HepG2 (cell line): ENCODE measurements around the gene JSRP1. TPM values are rescaled to one million over a fixed set of nuclear protein-coding genes. Genes with fewer than 3 reads are reported as not detected.

ENCODE experiments used
- ARNTL ChIP-seq: sonication (generic); formaldehyde crosslinking; IDR thresholded peaks from 2 replicates; pipeline ENCODE4 v1.4.0; 2020; ENCODE audit warnings: mild to moderate bottlenecking, missing genetic modification reagents
- BRCA1 ChIP-seq: sonication (generic); formaldehyde crosslinking; IDR thresholded peaks from 2 replicates; pipeline ENCODE4 v1.4.0; 2020; ENCODE audit warnings: missing genetic modification reagents
- CEBPG ChIP-seq: IDR thresholded peaks from 2 replicates; pipeline ENCODE4 v1.6.1; 2016
- EEA1 ChIP-seq: sonication (generic); formaldehyde crosslinking; IDR thresholded peaks from 2 replicates; pipeline ENCODE4 v1.5.1; 2020; ENCODE audit warnings: mild to moderate bottlenecking, missing genetic modification reagents, borderline replicate concordance
- ETV5 ChIP-seq: IDR thresholded peaks from 2 replicates; pipeline ENCODE4 v1.6.1; 2018; ENCODE audit warnings: missing biosample characterization, missing genetic modification reagents, inconsistent platforms, borderline replicate concordance
- ETV6 ChIP-seq: sonication (generic); formaldehyde crosslinking; conservative IDR thresholded peaks from 2 replicates; pipeline ENCODE4 v1.4.0; 2020; ENCODE audit warnings: missing genetic modification reagents
- HMG20A ChIP-seq: IDR thresholded peaks from 2 replicates; pipeline ENCODE4 v1.6.1; 2016; ENCODE audit warnings: borderline replicate concordance
- HMG20B ChIP-seq: conservative IDR thresholded peaks from 2 replicates; pipeline ENCODE4 v1.6.1; 2016; ENCODE audit warnings: missing genetic modification reagents, missing compliant biosample characterization
- KDM2A ChIP-seq: sonication (generic); formaldehyde crosslinking; IDR thresholded peaks from 2 replicates; pipeline ENCODE4 v1.4.0; 2020; ENCODE audit warnings: low read depth, missing genetic modification reagents, borderline replicate concordance
- LCORL ChIP-seq, 2 experiments: fragments of 450-650 bp in 1 of 2; sonication (generic) in 1 of 2; formaldehyde crosslinking in 1 of 2; IDR thresholded peaks; 2 replicates each; pipeline versions ENCODE4 v1.5.0 to v1.6.1; 2017 to 2020; ENCODE audit warnings: antibody characterized with exemption in 1 of 2, missing genetic modification reagents in 1 of 2
- MLLT10 ChIP-seq: sonication (generic); formaldehyde crosslinking; IDR thresholded peaks from 2 replicates; pipeline ENCODE4 v1.4.0; 2020; ENCODE audit warnings: missing genetic modification reagents
- MXI1 ChIP-seq: IDR thresholded peaks from 3 replicates; pipeline ENCODE4 v1.6.1; 2012; ENCODE audit warnings: low read depth, low read length, inconsistent platforms, borderline replicate concordance
- PHF5A ChIP-seq: IDR thresholded peaks from one replicate; pipeline ENCODE4 v1.6.1; 2018; ENCODE audit warnings: low read depth, missing genetic modification reagents; ENCODE audit not compliant: unreplicated experiment
- RNF2 ChIP-seq: fragments of 450-650 bp; conservative IDR thresholded peaks from 2 replicates; pipeline ENCODE4 v1.6.1; 2016; ENCODE audit warnings: low read depth
- RXRB ChIP-seq: IDR thresholded peaks from 2 replicates; pipeline ENCODE4 v1.6.1; 2016; ENCODE audit warnings: borderline replicate concordance, missing genetic modification reagents, missing compliant biosample characterization
- SPEN ChIP-seq: sonication (generic); formaldehyde crosslinking; IDR thresholded peaks from 2 replicates; pipeline ENCODE4 v1.5.1; 2020; ENCODE audit warnings: low read depth, mild to moderate bottlenecking, missing genetic modification reagents
- ZBTB20 ChIP-seq: sonication (generic); formaldehyde crosslinking; IDR thresholded peaks from 2 replicates; pipeline ENCODE4 v1.8.1; 2023; ENCODE audit warnings: missing genetic modification reagents, low read depth, mild to moderate bottlenecking, borderline replicate concordance
- ZC3H13 ChIP-seq: sonication (generic); formaldehyde crosslinking; IDR thresholded peaks from 2 replicates; pipeline ENCODE4 v1.8.1; 2023; ENCODE audit warnings: mild to moderate bottlenecking, missing genetic modification reagents, moderate library complexity
- ZNF253 ChIP-seq: sonication (generic); formaldehyde crosslinking; IDR thresholded peaks from 2 replicates; pipeline ENCODE4 v1.8.0; 2022; ENCODE audit warnings: mild to moderate bottlenecking, missing genetic modification reagents, borderline replicate concordance
- ZNF337 ChIP-seq: sonication (generic); formaldehyde crosslinking; IDR thresholded peaks from 2 replicates; pipeline ENCODE4 v1.5.1; 2020; ENCODE audit warnings: missing genetic modification reagents, low read depth, mild to moderate bottlenecking, borderline replicate concordance
- ZNF367 ChIP-seq: sonication (generic); formaldehyde crosslinking; IDR thresholded peaks from 2 replicates; pipeline ENCODE4 v1.4.0; 2020; ENCODE audit warnings: missing genetic modification reagents, borderline replicate concordance
- ZNF746 ChIP-seq: sonication (generic); formaldehyde crosslinking; IDR thresholded peaks from 2 replicates; pipeline ENCODE4 v1.8.0; 2022; ENCODE audit warnings: mild to moderate bottlenecking, missing genetic modification reagents
- ZNF792 ChIP-seq: IDR thresholded peaks from 2 replicates; pipeline ENCODE4 v1.6.1; 2016
- polyA plus RNA-seq, 8 experiments: library from polyadenylated mRNA; depleted of rRNA in 3 of 8; stranded (reverse) in 7 of 8; unstranded in 1 of 8; fragments of >200 nt; fragmentation: Illumina TruSeq in 4 of 8; extraction: Trizol in 4 of 8; gene quantifications; 2 replicates each; pipeline versions ENCODE4 v1.2.1 to v1.2.3, GENCODE V29; 2011 to 2016; ENCODE audit warnings: low read depth in 4 of 8, missing spikeins in 1 of 8, mixed read lengths in 1 of 8; ENCODE audit not compliant: insufficient read depth in 1 of 8
- total RNA-seq, 5 experiments: library from RNA; depleted of rRNA; stranded (reverse); fragments of >200 nt; fragmentation: Illumina TruSeq; extraction: Trizol; gene quantifications; 2 replicates each; pipeline ENCODE4 v1.2.3, GENCODE V29; 2016; ENCODE audit warnings: low read depth in 1 of 5
- TF ChIP-seq, protein P1 (sequence below): sonication (generic); formaldehyde crosslinking; IDR thresholded peaks from 2 replicates; pipeline ENCODE4 v1.4.0; 2020; ENCODE audit warnings: mild to moderate bottlenecking, missing genetic modification reagents
- TF ChIP-seq, protein P2 (sequence below): sonication (generic); formaldehyde crosslinking; IDR thresholded peaks from 2 replicates; pipeline ENCODE4 v1.8.0; 2022; ENCODE audit warnings: mild to moderate bottlenecking, missing genetic modification reagents
- TF ChIP-seq, protein P3 (sequence below): fragments of 450-650 bp; IDR thresholded peaks from 2 replicates; pipeline ENCODE4 v1.6.1; 2017
- TF ChIP-seq, protein P4 (sequence below): sonication (generic); formaldehyde crosslinking; IDR thresholded peaks from 2 replicates; pipeline ENCODE4 v1.9.0; 2022; ENCODE audit warnings: low read depth, missing genetic modification reagents

Gene JSRP1
- total and polyA plus RNA-seq, 2 of the 13 experiments (the other 11 are each of a cell fraction or from before 2014, with no cell fraction given), result 0.16 to 0.38 TPM

DNA sequence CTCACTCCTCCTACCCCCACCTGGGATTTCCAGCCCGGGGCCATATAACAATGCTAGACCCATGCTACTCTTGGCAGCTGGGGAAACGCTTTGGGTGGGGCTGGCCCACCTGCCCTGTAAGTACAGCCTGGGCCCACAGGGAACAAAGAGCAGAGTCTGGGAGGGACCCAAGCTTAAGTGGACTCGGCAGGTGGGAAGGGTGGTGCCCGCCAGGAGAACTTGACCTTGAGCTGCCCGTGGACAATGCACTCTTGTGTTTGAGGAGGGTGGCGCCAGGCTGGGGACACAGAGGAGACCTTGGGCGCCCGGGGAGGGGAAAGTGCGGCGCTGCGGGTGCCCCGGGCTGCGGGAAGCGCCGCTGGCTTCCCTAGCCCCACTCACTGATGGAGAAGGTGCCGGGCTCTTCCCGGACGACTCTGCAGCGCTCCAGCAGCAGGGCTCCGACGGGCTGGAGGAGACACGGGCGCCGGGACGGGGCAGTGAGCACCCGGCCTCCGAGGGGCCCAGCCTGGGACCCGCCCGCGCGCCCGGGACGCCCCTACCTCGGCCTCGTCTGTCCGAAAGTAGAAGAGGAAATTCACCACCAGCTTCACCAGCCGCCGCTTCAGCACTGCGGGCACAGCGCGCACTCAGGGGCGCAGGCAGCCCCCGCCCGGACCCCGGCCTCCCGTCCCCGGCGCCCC lies 20.7 kb downstream of the JSRP1 start (continued):
- peak; percentile 37 for TF ChIP-seq PHF5A
- no peak; the same call in 1 of the 2 replicates for TF ChIP-seq RXRB
- TF ChIP-seq SPEN (CRISPR knock-in tag), result 0 out of 2 replicates have a peak, but pooled peaks have one; percentile 23
- TF ChIP-seq HMG20B, result no peak
- no peak for TF ChIP-seq ZNF337 (CRISPR knock-in tag)
- no peak for TF ChIP-seq ETV6
- no peak for TF ChIP-seq LCORL (IDR thresholded peaks at IDR 0.05)
- TF ChIP-seq LCORL (CRISPR knock-in tag; IDR thresholded peaks at IDR 0.05), result peak; percentile 61
- peak; percentile 64; the same call in 1 of the 2 replicates for TF ChIP-seq ZBTB20
- TF ChIP-seq HMG20A (CRISPR knock-in tag), result peak; percentile 23; the same call in 1 of the 2 replicates
- peak; percentile 22; the same call in 1 of the 2 replicates for TF ChIP-seq ETV5 (CRISPR knock-in tag)
- no peak for TF ChIP-seq ZNF792 (CRISPR knock-in tag)
- TF ChIP-seq, protein P1, sequence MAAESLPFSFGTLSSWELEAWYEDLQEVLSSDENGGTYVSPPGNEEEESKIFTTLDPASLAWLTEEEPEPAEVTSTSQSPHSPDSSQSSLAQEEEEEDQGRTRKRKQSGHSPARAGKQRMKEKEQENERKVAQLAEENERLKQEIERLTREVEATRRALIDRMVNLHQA (CRISPR knock-in tag), result no peak
- TF ChIP-seq MXI1, result peak; percentile 60; the same call in 1 of the 3 replicates
- TF ChIP-seq, protein P2, sequence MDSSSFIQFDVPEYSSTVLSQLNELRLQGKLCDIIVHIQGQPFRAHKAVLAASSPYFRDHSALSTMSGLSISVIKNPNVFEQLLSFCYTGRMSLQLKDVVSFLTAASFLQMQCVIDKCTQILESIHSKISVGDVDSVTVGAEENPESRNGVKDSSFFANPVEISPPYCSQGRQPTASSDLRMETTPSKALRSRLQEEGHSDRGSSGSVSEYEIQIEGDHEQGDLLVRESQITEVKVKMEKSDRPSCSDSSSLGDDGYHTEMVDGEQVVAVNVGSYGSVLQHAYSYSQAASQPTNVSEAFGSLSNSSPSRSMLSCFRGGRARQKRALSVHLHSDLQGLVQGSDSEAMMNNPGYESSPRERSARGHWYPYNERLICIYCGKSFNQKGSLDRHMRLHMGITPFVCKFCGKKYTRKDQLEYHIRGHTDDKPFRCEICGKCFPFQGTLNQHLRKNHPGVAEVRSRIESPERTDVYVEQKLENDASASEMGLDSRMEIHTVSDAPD (CRISPR knock-in tag), result peak; percentile 56; the same call in 1 of the 2 replicates
- no peak for TF ChIP-seq RNF2
- TF ChIP-seq ARNTL (CRISPR knock-in tag), result no peak
- 0 out of 2 replicates have a peak, but pooled peaks have one; percentile 19 for TF ChIP-seq ZNF253 (CRISPR knock-in tag)
- TF ChIP-seq, protein P3, sequence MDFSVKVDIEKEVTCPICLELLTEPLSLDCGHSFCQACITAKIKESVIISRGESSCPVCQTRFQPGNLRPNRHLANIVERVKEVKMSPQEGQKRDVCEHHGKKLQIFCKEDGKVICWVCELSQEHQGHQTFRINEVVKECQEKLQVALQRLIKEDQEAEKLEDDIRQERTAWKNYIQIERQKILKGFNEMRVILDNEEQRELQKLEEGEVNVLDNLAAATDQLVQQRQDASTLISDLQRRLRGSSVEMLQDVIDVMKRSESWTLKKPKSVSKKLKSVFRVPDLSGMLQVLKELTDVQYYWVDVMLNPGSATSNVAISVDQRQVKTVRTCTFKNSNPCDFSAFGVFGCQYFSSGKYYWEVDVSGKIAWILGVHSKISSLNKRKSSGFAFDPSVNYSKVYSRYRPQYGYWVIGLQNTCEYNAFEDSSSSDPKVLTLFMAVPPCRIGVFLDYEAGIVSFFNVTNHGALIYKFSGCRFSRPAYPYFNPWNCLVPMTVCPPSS, result no peak
- no peak for TF ChIP-seq ZNF367 (CRISPR knock-in tag)
- 0 out of 2 replicates have a peak, but pooled peaks have one; percentile 46 for TF ChIP-seq ZNF746 (CRISPR knock-in tag)
- TF ChIP-seq, protein P4, sequence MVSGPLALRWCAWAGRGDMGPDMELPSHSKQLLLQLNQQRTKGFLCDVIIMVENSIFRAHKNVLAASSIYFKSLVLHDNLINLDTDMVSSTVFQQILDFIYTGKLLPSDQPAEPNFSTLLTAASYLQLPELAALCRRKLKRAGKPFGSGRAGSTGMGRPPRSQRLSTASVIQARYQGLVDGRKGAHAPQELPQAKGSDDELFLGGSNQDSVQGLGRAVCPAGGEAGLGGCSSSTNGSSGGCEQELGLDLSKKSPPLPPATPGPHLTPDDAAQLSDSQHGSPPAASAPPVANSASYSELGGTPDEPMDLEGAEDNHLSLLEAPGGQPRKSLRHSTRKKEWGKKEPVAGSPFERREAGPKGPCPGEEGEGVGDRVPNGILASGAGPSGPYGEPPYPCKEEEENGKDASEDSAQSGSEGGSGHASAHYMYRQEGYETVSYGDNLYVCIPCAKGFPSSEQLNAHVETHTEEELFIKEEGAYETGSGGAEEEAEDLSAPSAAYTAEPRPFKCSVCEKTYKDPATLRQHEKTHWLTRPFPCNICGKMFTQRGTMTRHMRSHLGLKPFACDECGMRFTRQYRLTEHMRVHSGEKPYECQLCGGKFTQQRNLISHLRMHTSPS (CRISPR knock-in tag), result peak; percentile 74
- no peak for TF ChIP-seq KDM2A (CRISPR knock-in tag)
- no peak for TF ChIP-seq MLLT10 (CRISPR knock-in tag)
- TF ChIP-seq EEA1, result no peak
- no peak for TF ChIP-seq ZC3H13 (CRISPR knock-in tag)
- 0 out of 2 replicates have a peak, but pooled peaks have one; percentile 32 for TF ChIP-seq BRCA1 (CRISPR knock-in tag)
- no peak for TF ChIP-seq CEBPG (CRISPR knock-in tag)
